Natural killer cell treated with Interleukin-12 subunit alpha and Interleukin-12 subunit beta and Interleukin-15 and Interleukin-18, amount 100 ng/mL, for 72 hours (primary cell): ENCODE measurements around the gene SUMO2. TPM values are rescaled to one million over a fixed set of nuclear protein-coding genes. Genes with fewer than 3 reads are reported as not detected.
A peak's percentile ranks its signal among the peaks of the same experiment; 100 is the strongest.

Experiments
- ATAC-seq, 2 donors: fragments of 150-1000 bp; cut with Tn5 transposase in 1 of 2; sonication (Bioruptor Pico), chemical (Tn5 transposase) in 1 of 2; 2 replicates each; pipeline ENCODE4 v1.10.0; 2021
- DNase-seq: peaks from one replicate; pipeline ENCODE4 v3.0.0; 2022; ENCODE audit warnings: low spot score
- H3K27ac Mint-ChIP-seq, 2 donors: 1 replicate in 1 of 2; 2 replicates in 1 of 2; pipeline ENCODE4 v1.8.0; 2022; ENCODE audit warnings: mixed read lengths in 2 of 2, mild to moderate bottlenecking in 1 of 2, moderate library complexity in 1 of 2
- H3K27me3 Mint-ChIP-seq, 2 donors: 1 replicate in 1 of 2; 2 replicates in 1 of 2; pipeline ENCODE4 v1.8.0; 2022; ENCODE audit warnings: mixed read lengths in 2 of 2
- H3K36me3 Mint-ChIP-seq: one replicate; pipeline ENCODE4 v1.8.0; 2022; ENCODE audit warnings: mixed read lengths
- H3K4me1 Mint-ChIP-seq, 2 donors: 1 replicate in 1 of 2; 2 replicates in 1 of 2; pipeline ENCODE4 v1.8.0; 2022; ENCODE audit warnings: low read depth in 2 of 2, mixed read lengths in 2 of 2, mild to moderate bottlenecking in 1 of 2
- H3K4me3 Mint-ChIP-seq: one replicate; pipeline ENCODE4 v1.8.0; 2022; ENCODE audit warnings: mixed read lengths
- H3K9me3 Mint-ChIP-seq: 2 replicates; pipeline ENCODE4 v1.8.0; 2022; ENCODE audit warnings: mixed read lengths
- total RNA-seq, 2 donors: library from RNA; stranded (reverse); gene quantifications; one replicate each; pipeline ENCODE4 v1.2.3, GENCODE V29; 2022

The SUMO2 gene
- total RNA-seq, 2 donors from 2014 or later: 332 to 497 TPM

- Mint-ChIP-seq H3K9me3 (no peaks in the 10 kb centered on the region), H3K4me1 (peaks cover 14 to 15% of the 10 kb centered on the region in 2 donors), H3K27me3 (no peaks in the 10 kb centered on the region), H3K27ac (peak within 1 kb of the TSS; percentile 95 to 98), H3K36me3 (peaks cover 11% of the 10 kb centered on the region), H3K4me3 (peak within 1 kb of the TSS; percentile 98)
- ATAC-seq: peak; percentile 96 to 97
- peak; percentile 94 for DNase-seq
These were observed 22.5 kb upstream of the SUMO2 start, which contains the start of gene NUP85 for GRCh38 chr17:75205037-75205792. TSS of gene NUP85 (plus strand) at chr17:75205679. CDS start at chr17:75205762, 83 bp downstream.

GRCh38 chr17:75199886-75200618 lies 17.3 kb upstream of the SUMO2 start:
- H3K27ac Mint-ChIP-seq: peak overlapping the region in 1 of 2 donors; percentile 3
- no peaks in the 10 kb centered on the region for H3K36me3 Mint-ChIP-seq
- no peaks in the 10 kb centered on the region for H3K9me3 Mint-ChIP-seq
- H3K27me3 Mint-ChIP-seq: no peaks in the 10 kb centered on the region
- ATAC-seq (no peak), DNase-seq (no peak)
- H3K4me1 Mint-ChIP-seq: peaks cover 5 to 6% of the 10 kb centered on the region in 2 donors
- H3K4me3 Mint-ChIP-seq: no peak overlapping the region

- ATAC-seq (no peak), DNase-seq (no peak)
- Mint-ChIP-seq H3K9me3 (no peaks in the 10 kb centered on the region), H3K27ac (no peak overlapping the region), H3K27me3 (no peaks in the 10 kb centered on the region), H3K4me3 (no peak overlapping the region), H3K36me3 (no peaks in the 10 kb centered on the region), H3K4me1 (no peaks in the 10 kb centered on the region)
These were observed 12.1 kb upstream of the SUMO2 start for GRCh38 chr17:75194879-75195278.

- no peaks in the 10 kb centered on the region for H3K9me3 Mint-ChIP-seq
- ATAC-seq: no peak
- H3K27ac Mint-ChIP-seq: no peak overlapping the region
- no peak overlapping the region for H3K4me3 Mint-ChIP-seq
- H3K36me3 Mint-ChIP-seq: no peaks in the 10 kb centered on the region
- no peak for DNase-seq
- H3K4me1 Mint-ChIP-seq: peaks cover 6 to 7% of the 10 kb centered on the region in 2 donors
- H3K27me3 Mint-ChIP-seq: no peaks in the 10 kb centered on the region
These were observed 8.8 kb upstream of the SUMO2 start for GRCh38 chr17:75191584-75191983.

- Mint-ChIP-seq H3K27me3 (no peaks in the 10 kb centered on the region), H3K27ac (peak overlapping the region; percentile 34 to 86), H3K4me1 (peaks cover 17 to 19% of the 10 kb centered on the region in 2 donors), H3K9me3 (no peaks in the 10 kb centered on the region), H3K36me3 (no peaks in the 10 kb centered on the region), H3K4me3 (no peak overlapping the region)
- ATAC-seq (no peak), DNase-seq (no peak)
These were observed 5.9 kb upstream of the SUMO2 start for GRCh38 chr17:75188614-75189013.

GRCh38 chr17:75183999-75184884 lies 1.5 kb upstream of the SUMO2 start:
- peak overlapping the region; percentile 72 to 87 for H3K27ac Mint-ChIP-seq
- no peaks in the 10 kb centered on the region for H3K27me3 Mint-ChIP-seq
- peaks cover 29 to 32% of the 10 kb centered on the region in 2 donors for H3K4me1 Mint-ChIP-seq

GRCh38 chr17:75182319-75182568 lies 515 bp downstream of the SUMO2 start:
- Mint-ChIP-seq H3K27me3 (no peaks in the 10 kb centered on the region), H3K9me3 (no peaks in the 10 kb centered on the region), H3K4me3 (peak overlapping the region; percentile 91), H3K27ac (peak overlapping the region; percentile 72 to 87), H3K4me1 (peaks cover 26 to 28% of the 10 kb centered on the region in 2 donors), H3K36me3 (peaks cover 8% of the 10 kb centered on the region)
- DNase-seq (peak; percentile 66), ATAC-seq (no peak)

More at GRCh38 chr17:75183999-75184884, 1.5 kb upstream of the SUMO2 start:
- DNase-seq: no peak
- peak overlapping the region; percentile 67 for H3K4me3 Mint-ChIP-seq
- peaks cover 8% of the 10 kb centered on the region for H3K36me3 Mint-ChIP-seq
- ATAC-seq: no peak
- no peaks in the 10 kb centered on the region for H3K9me3 Mint-ChIP-seq

- H3K9me3 Mint-ChIP-seq: no peaks in the 10 kb centered on the region
- H3K27me3 Mint-ChIP-seq: no peaks in the 10 kb centered on the region
- peak overlapping the region; percentile 91 for H3K4me3 Mint-ChIP-seq
- peak; percentile 9 to 15 for ATAC-seq
- peaks cover 28 to 29% of the 10 kb centered on the region in 2 donors for H3K4me1 Mint-ChIP-seq
- peak overlapping the region; percentile 72 to 87 for H3K27ac Mint-ChIP-seq
- no peak for DNase-seq
- H3K36me3 Mint-ChIP-seq: peaks cover 8% of the 10 kb centered on the region
These were observed 996 bp downstream of the SUMO2 start for GRCh38 chr17:75181608-75182318.

- DNase-seq (no peak), ATAC-seq (no peak)
- Mint-ChIP-seq H3K27ac (peak overlapping the region; percentile 72 to 87), H3K9me3 (no peaks in the 10 kb centered on the region), H3K4me3 (peak overlapping the region; percentile 91), H3K36me3 (peaks cover 13% of the 10 kb centered on the region), H3K4me1 (peaks cover 30 to 33% of the 10 kb centered on the region in 2 donors), H3K27me3 (no peaks in the 10 kb centered on the region)
These were observed 1.6 kb downstream of the SUMO2 start for GRCh38 chr17:75181110-75181509.

GRCh38 chr17:75178453-75178852 lies 4.3 kb downstream of the SUMO2 start:
- Mint-ChIP-seq H3K27ac (no peak overlapping the region), H3K27me3 (no peaks in the 10 kb centered on the region), H3K4me1 (peaks cover 20 to 21% of the 10 kb centered on the region in 2 donors), H3K9me3 (no peaks in the 10 kb centered on the region), H3K36me3 (peaks cover 18% of the 10 kb centered on the region), H3K4me3 (no peak overlapping the region)
- no peak for DNase-seq
- no peak for ATAC-seq

- ATAC-seq: no peak
- Mint-ChIP-seq H3K27ac (no peak overlapping the region), H3K9me3 (no peaks in the 10 kb centered on the region), H3K36me3 (peaks cover 23% of the 10 kb centered on the region), H3K27me3 (no peaks in the 10 kb centered on the region), H3K4me3 (no peak overlapping the region), H3K4me1 (peaks cover 18 to 24% of the 10 kb centered on the region in 2 donors)
- DNase-seq: no peak
These were observed 6.1 kb downstream of the SUMO2 start for GRCh38 chr17:75176625-75177024.

- no peak for ATAC-seq
- Mint-ChIP-seq H3K4me3 (no peak overlapping the region), H3K27ac (peak overlapping the region in 1 of 2 donors; percentile 39), H3K27me3 (no peaks in the 10 kb centered on the region), H3K36me3 (peaks cover 17% of the 10 kb centered on the region), H3K4me1 (peaks cover 9 to 16% of the 10 kb centered on the region in 2 donors), H3K9me3 (no peaks in the 10 kb centered on the region)
- DNase-seq: no peak
These were observed 7.8 kb downstream of the SUMO2 start for GRCh38 chr17:75174996-75175395.

GRCh38 chr17:75173526-75173925 lies 9.2 kb downstream of the SUMO2 start:
- Mint-ChIP-seq H3K27me3 (no peaks in the 10 kb centered on the region), H3K4me3 (no peak overlapping the region), H3K36me3 (peaks cover 17% of the 10 kb centered on the region), H3K27ac (peak overlapping the region in 1 of 2 donors; percentile 74), H3K4me1 (peaks cover 9 to 16% of the 10 kb centered on the region in 2 donors), H3K9me3 (no peaks in the 10 kb centered on the region)
- DNase-seq (no peak), ATAC-seq (no peak)
